Activated CD8-positive, alpha-beta memory T cell treated with anti-CD3 and anti-CD28 coated beads, Interleukin-2, amount 50 U/mL, for 24 hours (primary cell): Measurements from ENCODE around the gene PLP2.
"Not testable (repeated sequence)": the region's sequence is repeated elsewhere in the genome, so short reads cannot be mapped to it uniquely, and the experiment has no call there.

ENCODE experiments used
- DNase-seq: peaks from one replicate; pipeline ENCODE4 v3.0.0-alpha.2; 2020; ENCODE audit errors: extremely low read depth

PLP2 gene

DNA sequence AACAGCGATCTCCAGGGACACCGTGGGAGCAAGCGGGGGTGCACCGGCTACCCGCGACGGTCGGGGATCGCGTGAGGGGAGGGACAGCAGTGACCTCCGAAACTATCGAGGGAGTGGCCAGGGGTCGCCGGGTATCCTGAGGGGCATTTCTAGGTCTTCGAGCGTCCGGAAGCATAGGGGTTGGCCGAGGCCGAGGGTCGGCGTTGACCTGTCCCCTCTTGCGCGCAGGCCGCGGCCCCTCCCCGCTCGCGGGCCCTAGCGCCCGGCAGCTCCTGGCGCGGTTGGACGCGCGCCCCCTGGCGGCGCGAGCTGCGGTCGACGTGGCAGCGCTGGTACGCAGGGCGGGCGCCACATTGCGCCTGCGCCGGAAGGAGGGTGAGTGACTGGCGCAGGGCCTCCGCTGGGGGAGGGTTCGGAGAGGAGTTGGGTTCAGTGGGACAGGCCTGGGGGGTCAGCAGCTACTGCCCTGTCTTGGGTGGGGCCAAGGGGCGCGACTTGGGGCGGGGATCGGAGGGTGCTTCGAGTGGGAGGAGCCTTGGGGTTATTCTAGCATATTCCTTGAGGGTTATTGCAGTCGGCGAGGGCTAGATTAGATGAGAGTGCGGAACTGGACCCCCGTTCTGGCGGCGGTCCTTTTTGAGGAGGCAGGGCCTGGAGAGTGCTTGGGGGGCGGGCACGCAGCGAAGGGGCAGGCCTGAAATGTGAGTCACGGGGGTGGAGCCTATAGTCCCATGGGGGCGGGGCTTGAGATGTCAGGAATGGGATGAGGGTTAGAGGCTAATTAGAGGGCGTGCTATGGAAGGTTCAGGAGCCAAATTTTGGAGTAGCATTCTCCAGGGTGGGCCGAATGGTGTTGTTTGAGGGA is 7.9 kb upstream of the PLP2 start:
- peak; percentile 50 for DNase-seq

- no peak for DNase-seq
These were observed 6.9 kb upstream of the PLP2 start for GRCh38 chrX:49164589-49165360.

DNA sequence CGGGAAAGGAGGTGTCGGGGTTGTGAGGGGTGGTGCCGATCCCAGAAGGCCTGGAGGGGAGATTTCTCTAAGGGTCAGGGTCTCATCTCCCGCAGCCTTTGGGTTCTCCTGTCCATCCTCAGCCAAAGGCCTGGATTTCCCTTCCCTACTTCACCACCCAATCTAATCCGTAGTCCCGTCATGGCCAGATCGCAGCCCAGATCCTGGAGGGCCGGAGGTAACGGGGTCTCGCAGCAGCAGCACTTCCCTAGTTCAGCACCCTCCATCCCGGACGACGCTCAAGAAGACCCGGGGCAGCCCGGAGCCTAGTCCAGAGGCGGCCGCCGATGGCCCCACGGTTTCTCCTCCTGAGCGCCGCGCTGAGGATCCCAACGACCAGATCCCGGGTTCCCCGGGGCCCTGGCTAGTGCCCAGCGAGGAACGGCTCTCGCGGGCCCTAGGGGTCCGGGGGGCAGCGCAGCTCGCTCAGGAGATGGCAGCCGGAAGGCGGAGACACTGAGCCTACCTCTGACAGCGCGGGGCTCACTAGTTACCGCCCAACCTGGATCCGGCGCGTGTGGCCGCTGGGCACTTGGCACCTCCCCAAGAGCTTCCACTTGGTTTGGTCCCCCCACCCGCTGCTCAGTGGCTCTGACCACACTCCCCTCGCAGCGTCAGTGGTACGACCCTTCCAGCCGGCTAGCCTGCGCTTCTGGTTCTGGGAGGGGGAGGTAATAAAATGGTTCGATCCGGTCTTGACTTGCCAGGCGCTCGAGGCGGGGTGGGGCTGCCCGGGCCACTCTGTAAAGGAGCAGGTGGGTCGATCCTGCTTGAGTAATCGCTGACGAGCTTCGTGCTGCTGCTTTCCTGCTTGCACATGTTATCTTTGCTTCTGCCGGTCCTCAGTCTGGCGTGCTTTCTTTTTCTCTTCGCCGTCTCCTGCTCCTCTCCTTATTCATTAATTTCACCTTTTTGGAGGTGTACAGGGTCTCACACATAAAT is 5.5 kb upstream of the PLP2 start:
- DNase-seq = no peak

- no peak for DNase-seq
These were observed 4.6 kb upstream of the PLP2 start for GRCh38 chrX:49166914-49167739.

GRCh38 chrX:49167740-49168108 is 4.0 kb upstream of the PLP2 start:
- DNase-seq = no peak

- DNase-seq = peak; percentile 50
These were observed 632 bp downstream of the PLP2 start for GRCh38 chrX:49172280-49172780.

GRCh38 chrX:49173544-49173943 is 1.8 kb downstream of the PLP2 start:
- DNase-seq = not testable (repeated sequence)

DNA sequence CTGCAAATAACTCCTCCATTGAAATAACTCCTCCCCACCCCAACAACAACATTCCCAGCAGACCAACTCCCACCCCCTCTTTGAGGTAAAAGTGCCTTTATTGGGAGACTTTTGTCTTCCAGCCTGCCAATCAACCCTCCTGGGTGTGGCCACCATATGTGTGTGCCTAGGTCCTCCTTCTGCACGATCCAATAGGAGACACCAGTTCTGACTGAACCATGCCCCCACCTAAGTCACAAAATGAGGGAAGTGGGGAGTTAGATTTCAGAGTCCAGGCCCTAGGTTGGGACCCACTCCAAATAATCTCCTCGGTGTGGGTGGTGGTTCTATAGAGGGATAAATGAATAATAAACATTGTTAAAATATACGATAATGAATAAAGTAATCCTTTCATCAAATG is 3.0 kb downstream of the PLP2 start:
- DNase-seq = no peak

- DNase-seq = no peak
These were observed 4.0 kb downstream of the PLP2 start for GRCh38 chrX:49175435-49176274.

GRCh38 chrX:49176421-49177326 is 5.0 kb downstream of the PLP2 start:
- no peak for DNase-seq

DNA sequence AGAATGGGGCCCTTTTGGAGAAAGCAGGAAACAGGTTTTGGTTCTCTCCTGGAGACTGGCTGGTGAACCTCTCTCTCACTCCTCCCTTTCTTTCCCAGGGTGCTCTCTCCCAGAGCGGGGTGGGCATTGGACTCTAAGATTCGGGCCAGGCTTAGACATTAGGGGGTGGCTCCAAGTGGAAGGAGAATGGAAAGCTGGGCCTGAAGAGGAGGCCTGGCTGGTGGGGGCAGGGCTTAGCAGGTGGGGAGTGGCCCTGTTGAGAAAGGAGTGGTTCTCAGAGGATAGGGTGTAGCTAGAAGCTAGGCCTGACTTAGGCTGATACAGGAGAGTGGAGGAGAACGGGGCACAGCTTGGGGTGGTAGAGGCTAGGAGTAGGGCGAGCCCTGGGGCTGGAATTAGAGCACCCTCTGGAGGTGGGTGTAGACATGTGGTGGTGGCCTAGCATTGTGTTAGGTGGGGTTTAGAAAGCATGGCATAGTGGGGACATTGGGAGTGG is 5.7 kb downstream of the PLP2 start:
- DNase-seq = no peak

- DNase-seq = no peak
These were observed 6.3 kb downstream of the PLP2 start for GRCh38 chrX:49177873-49178480.

DNA sequence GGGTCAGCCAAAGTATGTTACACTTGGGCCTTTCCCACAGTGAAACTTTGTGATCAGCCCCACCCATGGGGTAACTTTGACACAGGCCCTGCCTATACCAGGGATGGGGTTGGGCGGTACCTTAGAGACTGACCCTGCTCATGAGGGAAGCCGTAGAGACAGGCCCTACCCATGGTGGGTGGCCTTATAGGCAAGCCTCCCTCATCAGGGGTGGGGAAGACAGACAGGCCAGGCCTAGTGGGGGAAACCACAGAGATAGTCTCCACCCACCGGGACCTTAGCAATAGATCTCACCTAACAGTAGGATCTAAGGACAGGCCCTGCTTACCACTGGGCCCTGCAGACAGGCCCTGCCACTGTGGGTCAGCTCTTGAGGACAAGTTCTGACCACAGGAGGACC is 6.8 kb downstream of the PLP2 start:
- no peak for DNase-seq

- no peak for DNase-seq
These were observed 7.7 kb downstream of the PLP2 start for GRCh38 chrX:49179358-49179757.

DNA sequence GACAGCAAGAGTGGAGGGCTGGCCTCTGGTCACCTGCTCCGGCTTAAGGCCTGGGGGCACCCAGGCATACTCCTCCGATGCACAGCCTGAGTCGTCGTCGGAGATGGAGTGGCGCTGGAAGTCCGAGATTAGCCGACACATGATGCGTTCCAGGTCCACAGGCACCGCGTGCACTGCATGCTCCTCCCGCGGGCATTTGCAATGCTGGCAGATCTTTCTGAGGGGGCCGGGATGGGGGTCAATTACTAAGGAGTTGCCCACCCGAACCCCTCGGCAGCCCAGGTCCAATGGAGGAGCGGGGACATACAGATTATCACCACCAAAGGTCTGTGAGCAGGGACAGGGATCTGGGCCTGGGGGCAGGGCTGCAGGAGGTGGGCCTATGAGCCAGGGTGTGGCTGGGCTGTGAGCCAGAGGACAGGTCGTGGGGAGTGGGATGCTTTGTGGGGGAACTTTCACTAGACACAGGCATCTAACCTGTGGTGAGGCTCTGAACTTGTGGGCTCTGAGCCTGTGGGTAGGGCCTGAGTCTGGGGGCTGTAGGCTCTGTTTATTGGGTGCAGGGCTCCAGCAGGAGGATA is 12.1 kb downstream of the PLP2 start:
- no peak for DNase-seq

DNA sequence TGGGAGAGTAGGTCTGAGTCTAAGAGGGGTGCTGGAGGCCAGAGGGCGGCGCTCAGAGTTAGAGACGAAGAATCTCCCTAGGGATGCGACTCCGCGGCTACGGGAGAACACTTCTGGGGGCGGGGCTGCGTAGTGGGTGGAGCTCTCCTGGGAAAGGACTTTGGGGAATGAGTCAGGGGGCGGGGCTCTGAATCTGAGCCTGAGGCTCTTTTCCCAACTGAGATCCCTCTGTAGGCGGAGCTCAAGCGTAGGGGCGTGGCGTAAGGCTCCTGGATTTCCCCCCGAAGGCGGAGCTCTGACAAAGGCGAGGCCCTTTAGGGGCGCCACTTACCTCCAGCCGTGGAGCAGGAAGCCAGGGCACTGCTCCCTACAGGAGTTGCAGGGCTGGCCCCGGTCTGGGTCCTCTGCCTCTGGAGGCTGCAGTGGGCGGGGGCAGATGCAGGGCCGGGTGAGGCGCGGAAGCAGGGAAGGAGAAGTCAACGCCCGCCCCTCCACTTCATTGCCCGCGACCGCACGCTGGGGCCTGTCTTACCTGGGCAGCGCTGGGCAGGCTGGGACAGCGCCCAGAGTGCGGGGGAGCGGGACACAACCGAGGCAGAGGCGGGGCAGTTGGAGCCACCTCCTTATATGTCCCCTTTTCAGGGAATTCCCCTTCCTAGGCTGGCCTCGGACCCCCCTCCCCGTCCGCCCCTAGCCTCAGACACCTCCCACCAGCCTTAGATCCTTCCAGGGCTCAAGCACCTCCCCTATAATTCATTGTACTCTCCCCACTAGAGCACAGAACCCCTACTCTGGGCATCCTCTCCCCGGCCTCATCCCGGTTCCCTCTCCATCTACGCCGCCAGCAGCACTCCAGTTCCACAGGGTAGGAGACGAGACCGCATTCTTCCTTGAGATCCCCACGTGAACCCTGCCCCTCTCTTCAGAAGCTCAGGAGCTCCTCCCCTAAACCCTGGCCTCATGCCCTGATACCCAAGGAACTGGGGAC is 12.9 kb downstream of the PLP2 start:
- no peak for DNase-seq
